HepG2 (cell line): ENCODE measurements around the gene KCNA3. TPM values are rescaled to one million over a fixed set of nuclear protein-coding genes. Genes with fewer than 3 reads are reported as not detected.

ENCODE experiments used
- ATAC-seq: fragments of 200-7000 bp; cut with Tn5 transposase; 3 replicates; pipeline ENCODE4 v1.9.1; 2020; ENCODE audit warnings: mild to moderate bottlenecking, moderate library complexity
- BruUV-seq: library from RNA; stranded (reverse); fragments of 400-500 nt; replicated peaks from 2 replicates; lab custom pipeline; 2021; lab: Mats Ljungman, UMichigan
- CTCF ChIA-PET: fragments of 300-600 bp; formaldehyde crosslinking; extraction: SDS; loops from one replicate; lab custom pipeline; 2021; ENCODE audit warnings: low total read pairs, inconsistent platforms, low intra/inter-chr PET ratio; lab: Yijun Ruan, JAX
- POLR2A ChIA-PET: fragments of 350-600 bp; sonication (Branson Sonifier 250); formaldehyde crosslinking; loops from one replicate; lab custom pipeline; 2020; ENCODE audit warnings: antibody characterized with exemption, inconsistent platforms; lab: Yijun Ruan, JAX
- DNase-seq: peaks from one replicate; pipeline ENCODE4 v3.0.0-alpha.2; 2015; ENCODE audit warnings: low spot score
- FAIRE-seq: peaks from 3 replicates; lab custom pipeline; 2011; peaks lifted over from hg19 to GRCh38; lab: Jason Lieb, UNC
- H2AFZ ChIP-seq: one replicate; pipeline ENCODE4 v1.6.1; 2011; ENCODE audit warnings: low read length, inconsistent platforms
- H3K27ac ChIP-seq: fragments of 300-600 bp; 3 replicates; pipeline ENCODE4 v1.8.0; 2011; ENCODE audit warnings: mixed run types, mild to moderate bottlenecking, mixed read lengths, low read length, inconsistent platforms; ENCODE audit not compliant: insufficient read depth; ENCODE audit errors: extremely low read length
- H3K27me3 ChIP-seq, 2 experiments: fragments of 200-600 bp in 1 of 2; 2 replicates in 1 of 2; 3 replicates in 1 of 2; pipeline versions ENCODE4 v1.6.0 to v1.8.0; 2011; ENCODE audit warnings: low read length in 2 of 2, mild to moderate bottlenecking in 2 of 2, moderate library complexity in 2 of 2, inconsistent platforms in 1 of 2; ENCODE audit not compliant: insufficient read depth in 2 of 2, control insufficient read depth in 1 of 2
- H3K36me3 ChIP-seq, 2 experiments: fragments of 200-600 bp in 1 of 2; replicated peaks in 1 of 2; 2 replicates in 1 of 2; 3 replicates in 1 of 2; pipeline versions ENCODE4 v1.5.1 to v1.8.0; 2011; ENCODE audit warnings: low read length in 2 of 2, inconsistent platforms in 1 of 2; ENCODE audit not compliant: insufficient read depth in 2 of 2, control insufficient read depth in 1 of 2
- H3K4me1 ChIP-seq: 2 replicates; pipeline ENCODE4 v1.5.1; 2012; ENCODE audit warnings: low read length, inconsistent platforms; ENCODE audit not compliant: insufficient read depth
- H3K4me2 ChIP-seq: 2 replicates; pipeline ENCODE4 v1.6.0; 2011; ENCODE audit warnings: low read depth, low read length, inconsistent platforms
- H3K4me3 ChIP-seq, 3 experiments: fragments of 200-600 bp in 1 of 3; sonication (generic), shearing (Covaris generic) in 1 of 3; replicated peaks in 1 of 3; 2 replicates each; pipeline ENCODE4 v1.5.1; 2011 to 2016; ENCODE audit warnings: low read length in 3 of 3, inconsistent platforms in 2 of 3, low read depth in 2 of 3, mild to moderate bottlenecking in 2 of 3, control low read depth in 1 of 3, mixed read lengths in 1 of 3; ENCODE audit not compliant: insufficient read depth in 1 of 3
- H3K79me2 ChIP-seq: one replicate; pipeline ENCODE4 v1.6.1; 2011; ENCODE audit warnings: low read length, inconsistent platforms; ENCODE audit not compliant: insufficient read depth
- H3K9ac ChIP-seq: 2 replicates; pipeline ENCODE4 v1.6.0; 2011; ENCODE audit warnings: mild to moderate bottlenecking, low read depth, low read length, inconsistent platforms; ENCODE audit not compliant: insufficient read depth
- H3K9me3 ChIP-seq: 2 replicates; pipeline ENCODE4 v1.5.1; 2012; ENCODE audit warnings: mild to moderate bottlenecking, low read length
- H4K20me1 ChIP-seq: 2 replicates; pipeline ENCODE4 v1.6.0; 2011; ENCODE audit warnings: inconsistent platforms, mild to moderate bottlenecking, low read length, moderate library complexity; ENCODE audit not compliant: insufficient read depth
- CTCF ChIP-seq: sonication (generic); formaldehyde crosslinking; IDR thresholded peaks from 2 replicates; pipeline ENCODE4 v1.5.0; 2020; ENCODE audit warnings: mild to moderate bottlenecking, missing genetic modification reagents, moderate library complexity
- DZIP1 ChIP-seq: sonication (generic); formaldehyde crosslinking; IDR thresholded peaks from 2 replicates; pipeline ENCODE4 v1.5.0; 2020; ENCODE audit warnings: mild to moderate bottlenecking, missing genetic modification reagents
- ETV5 ChIP-seq: IDR thresholded peaks from 2 replicates; pipeline ENCODE4 v1.6.1; 2018; ENCODE audit warnings: missing biosample characterization, missing genetic modification reagents, inconsistent platforms, borderline replicate concordance
- FOXA3 ChIP-seq: IDR thresholded peaks from 2 replicates; pipeline ENCODE4 v1.6.1; 2016; ENCODE audit warnings: missing genetic modification reagents, missing compliant biosample characterization
- HOXA5 ChIP-seq: sonication (generic); formaldehyde crosslinking; IDR thresholded peaks from 2 replicates; pipeline ENCODE4 v1.4.0; 2020; ENCODE audit warnings: missing genetic modification reagents
- JUNB ChIP-seq: sonication (generic); formaldehyde crosslinking; IDR thresholded peaks from 2 replicates; pipeline ENCODE4 v1.8.0; 2022; ENCODE audit warnings: missing genetic modification reagents, mild to moderate bottlenecking, borderline replicate concordance
- KLF12 ChIP-seq: sonication (generic); formaldehyde crosslinking; IDR thresholded peaks from 2 replicates; pipeline ENCODE4 v1.4.0; 2020; ENCODE audit warnings: missing genetic modification reagents, borderline replicate concordance
- KMT2B ChIP-seq: IDR thresholded peaks from 2 replicates; pipeline ENCODE4 v1.6.1; 2016; ENCODE audit warnings: missing genetic modification reagents, missing compliant biosample characterization
- MEIS1 ChIP-seq: sonication (generic); formaldehyde crosslinking; IDR thresholded peaks from 2 replicates; pipeline ENCODE4 v1.9.0; 2021; ENCODE audit warnings: mild to moderate bottlenecking, missing genetic modification reagents, moderate library complexity, borderline replicate concordance
- MIXL1 ChIP-seq: IDR thresholded peaks from 2 replicates; pipeline ENCODE4 v1.6.1; 2016
- MZF1 ChIP-seq: sonication (generic); formaldehyde crosslinking; IDR thresholded peaks from 2 replicates; pipeline ENCODE4 v1.8.1; 2023; ENCODE audit warnings: mild to moderate bottlenecking, missing genetic modification reagents, borderline replicate concordance
- NCOA5 ChIP-seq: sonication (generic); formaldehyde crosslinking; IDR thresholded peaks from 2 replicates; pipeline ENCODE4 v1.4.0; 2020; ENCODE audit warnings: missing genetic modification reagents
- TAF1 ChIP-seq: sonication (generic); formaldehyde crosslinking; IDR thresholded peaks from 2 replicates; pipeline ENCODE4 v1.4.0; 2020; ENCODE audit warnings: missing genetic modification reagents
- THAP7 ChIP-seq: sonication (generic); formaldehyde crosslinking; IDR thresholded peaks from 2 replicates; pipeline ENCODE4 v1.8.1; 2023; ENCODE audit warnings: mild to moderate bottlenecking, missing genetic modification reagents
- ZSCAN30 ChIP-seq: sonication (generic); formaldehyde crosslinking; IDR thresholded peaks from 2 replicates; pipeline ENCODE4 v1.5.0; 2020; ENCODE audit warnings: mild to moderate bottlenecking, missing genetic modification reagents
- WGBS: methylation state at CpG from one replicate; pipeline ENCODE4 v1.1.6; 2017; ENCODE audit warnings: low lambda C conversion rate; 5-methylcytosine and 5-hydroxymethylcytosine counted together
- in situ Hi-C: cut with HindIII; loops from 2 replicates; pipeline ENCODE4 v1.10.0; 2017; ENCODE audit warnings: low pct_unique_long_range_greater_than_20kb; ENCODE audit not compliant: extremely low pct_ligation_motif_present
- intact Hi-C: fragments of 100-400 bp; cut with micrococcal nuclease; formaldehyde crosslinking; loops from one replicate; pipeline ENCODE4 v1.10.0; 2022; ENCODE audit not compliant: unreplicated experiment
- polyA plus RNA-seq, 8 experiments: library from polyadenylated mRNA; depleted of rRNA in 3 of 8; stranded (reverse) in 7 of 8; unstranded in 1 of 8; fragments of >200 nt; fragmentation: Illumina TruSeq in 4 of 8; extraction: Trizol in 4 of 8; gene quantifications; 2 replicates each; pipeline versions ENCODE4 v1.2.1 to v1.2.3, GENCODE V29; 2011 to 2016; ENCODE audit warnings: low read depth in 4 of 8, missing spikeins in 1 of 8, mixed read lengths in 1 of 8; ENCODE audit not compliant: insufficient read depth in 1 of 8
- total RNA-seq, 5 experiments: library from RNA; depleted of rRNA; stranded (reverse); fragments of >200 nt; fragmentation: Illumina TruSeq; extraction: Trizol; gene quantifications; 2 replicates each; pipeline ENCODE4 v1.2.3, GENCODE V29; 2016; ENCODE audit warnings: low read depth in 1 of 5

KCNA3 gene
- total and polyA plus RNA-seq, 2 of the 13 experiments (the other 11 are each of a cell fraction or from before 2014, with no cell fraction given), result not detected

- POLR2A ChIA-PET, result no interaction called here
- 5% methylated on average over 5 of the region's 5 CpGs for WGBS
- ATAC-seq, result no peak
- no peak overlapping the region for H3K4me2 ChIP-seq
- no peaks in the 10 kb centered on the region for H3K9me3 ChIP-seq
- TF ChIP-seq MIXL1 (CRISPR knock-in tag), result no peak
- TF ChIP-seq FOXA3, result no peak
- no peak for TF ChIP-seq ETV5 (CRISPR knock-in tag)
- TF ChIP-seq TAF1 (CRISPR knock-in tag), result no peak
- no peak for TF ChIP-seq JUNB
- no peak for TF ChIP-seq ZSCAN30 (CRISPR knock-in tag)
- TF ChIP-seq KLF12 (CRISPR knock-in tag), result no peak
- no peak for TF ChIP-seq THAP7 (CRISPR knock-in tag)
- no peak for TF ChIP-seq MZF1 (CRISPR knock-in tag)
- TF ChIP-seq HOXA5 (CRISPR knock-in tag), result no peak
- no peak for TF ChIP-seq MEIS1 (CRISPR knock-in tag)
- no peak for TF ChIP-seq CTCF (CRISPR knock-in tag)
- no peak for TF ChIP-seq NCOA5 (CRISPR knock-in tag)
- no peak for TF ChIP-seq DZIP1 (CRISPR knock-in tag)
- no peak for TF ChIP-seq KMT2B (CRISPR knock-in tag)
- TF ChIP-seq, all 625 proteins: peak for 0
- no TSS peak for BruUV-seq
- DNase-seq (no peak), FAIRE-seq (no peak)
- in situ Hi-C loops (no loop called here), intact Hi-C loops (no loop called here)
- Histone ChIP-seq H3K27ac (no peak overlapping the region), H3K4me1 (no peaks in the 10 kb centered on the region), H3K4me3 (no peak overlapping the region), H3K36me3 (no peaks in the 10 kb centered on the region), H2AFZ (no peak overlapping the region), H3K79me2 (no peaks in the 10 kb centered on the region), H3K27me3 (peaks cover 0 to 17% of the 10 kb centered on the region in 2 experiments; a peak in 2 of 5 replicates), H3K9ac (no peak overlapping the region), H4K20me1 (no peaks in the 10 kb centered on the region)
- CTCF ChIA-PET, result no interaction called here
Measured at GRCh38 chr1:110722807-110723206, 48.1 kb upstream of the KCNA3 start.
